ENCODE measurements around the gene FLYWCH2. TPM values are rescaled to one million over a fixed set of nuclear protein-coding genes. Genes with fewer than 3 reads are reported as not detected.

The FLYWCH2 gene
- total and polyA plus RNA-seq, 2 of the 8 experiments (the other 6 are each of a cell fraction or from before 2014, with no cell fraction given), result 16.4 to 30.7 TPM

GRCh38 chr16:2833776-2834175, 49.2 kb upstream of the FLYWCH2 start (continued):
- TF ChIP-seq CHD7 (IDR thresholded peaks at IDR 0.05; ENCODE audit: insufficient replicate concordance, low read length), result no peak
- TF ChIP-seq MAX (IDR thresholded peaks at IDR 0.05), result no peak
- TF ChIP-seq EZH2 (IDR thresholded peaks at IDR 0.05; ENCODE audit: low read depth, low read length, severe bottlenecking), result no peak
- no peak for TF ChIP-seq BRCA1 (IDR thresholded peaks at IDR 0.05; ENCODE audit: low read depth, low read length)
- TF ChIP-seq SUZ12 (IDR thresholded peaks at IDR 0.05; ENCODE audit: low read length), result no peak
- TF ChIP-seq HDAC6 (IDR thresholded peaks at IDR 0.05; ENCODE audit: low read depth, low read length), result no peak
- no peak for TF ChIP-seq SIN3A (conservative IDR thresholded peaks at IDR 0.05 in 1 of 2, IDR thresholded peaks at IDR 0.05 in 1 of 2; ENCODE audit: low read depth in 1 of 2, low read length in 2 of 2)
